Frontal cortex (tissue), 4 donors: Measurements from ENCODE around the gene REXO5. TPM values are rescaled to one million over a fixed set of nuclear protein-coding genes. Genes with fewer than 3 reads are reported as not detected.
"Not testable (repeated sequence)": the region's sequence is repeated elsewhere in the genome, so short reads cannot be mapped to it uniquely, and the experiment has no call there.

Experiments used
- DNase-seq, 2 donors: peaks; one replicate each; pipeline ENCODE4 v3.0.0; 2012; ENCODE audit warnings: low spot score in 2 of 2
- FAIRE-seq: peaks from 2 replicates; lab custom pipeline; 2012; peaks lifted over from hg19 to GRCh38; lab: Jason Lieb, UNC
- total RNA-seq: library from RNA; depleted of rRNA; stranded (reverse); fragments of >200 nt; gene quantifications from one replicate; pipeline ENCODE4 v1.2.3, GENCODE V29; 2014
- donor health status: control.
- donor health status: control.
- donor health status: control.

Gene REXO5, protein sequence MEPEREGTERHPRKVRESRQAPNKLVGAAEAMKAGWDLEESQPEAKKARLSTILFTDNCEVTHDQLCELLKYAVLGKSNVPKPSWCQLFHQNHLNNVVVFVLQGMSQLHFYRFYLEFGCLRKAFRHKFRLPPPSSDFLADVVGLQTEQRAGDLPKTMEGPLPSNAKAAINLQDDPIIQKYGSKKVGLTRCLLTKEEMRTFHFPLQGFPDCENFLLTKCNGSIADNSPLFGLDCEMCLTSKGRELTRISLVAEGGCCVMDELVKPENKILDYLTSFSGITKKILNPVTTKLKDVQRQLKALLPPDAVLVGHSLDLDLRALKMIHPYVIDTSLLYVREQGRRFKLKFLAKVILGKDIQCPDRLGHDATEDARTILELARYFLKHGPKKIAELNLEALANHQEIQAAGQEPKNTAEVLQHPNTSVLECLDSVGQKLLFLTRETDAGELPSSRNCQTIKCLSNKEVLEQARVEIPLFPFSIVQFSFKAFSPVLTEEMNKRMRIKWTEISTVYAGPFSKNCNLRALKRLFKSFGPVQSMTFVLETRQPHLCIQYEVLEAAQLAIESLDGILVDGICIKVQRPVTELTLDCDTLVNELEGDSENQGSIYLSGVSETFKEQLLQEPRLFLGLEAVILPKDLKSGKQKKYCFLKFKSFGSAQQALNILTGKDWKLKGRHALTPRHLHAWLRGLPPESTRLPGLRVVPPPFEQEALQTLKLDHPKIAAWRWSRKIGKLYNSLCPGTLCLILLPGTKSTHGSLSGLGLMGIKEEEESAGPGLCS
- total RNA-seq = 7.7 TPM

GRCh38 chr16:20806168-20807050 is at the start of gene REXO5, which contains the start of gene ERI2:
REXO5 (plus strand) TSS chr16:20806527; CDS start chr16:20806954, 427 bp downstream.
ERI2 (minus strand) TSS chr16:20806472; CDS start chr16:20806430, 42 bp downstream.
- DNase-seq = peak; percentile 76 to 90
- FAIRE-seq = no peak

DNA sequence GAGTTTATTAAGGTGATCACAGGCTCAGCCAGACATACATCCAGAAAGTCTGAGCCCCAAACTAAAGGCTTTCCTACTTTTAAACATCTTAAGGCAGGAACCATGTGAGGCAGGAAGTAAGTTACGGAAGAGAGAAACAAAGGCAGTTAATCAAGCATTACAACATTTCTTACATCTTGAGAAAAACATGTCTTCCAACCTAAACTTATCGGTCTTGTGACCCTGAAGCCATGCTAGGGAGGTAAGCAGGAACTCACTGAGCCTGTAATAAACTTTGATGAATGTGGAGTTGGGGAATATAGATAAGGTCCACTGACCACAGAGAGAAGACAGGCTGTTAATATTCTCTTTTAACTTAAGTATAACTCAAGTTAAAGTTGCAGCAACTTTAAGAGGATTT is 46.0 kb upstream of the REXO5 start:
- FAIRE-seq (no peak), DNase-seq (no peak)

- no peak for FAIRE-seq
- no peak for DNase-seq
These were observed 45.2 kb upstream of the REXO5 start for GRCh38 chr16:20761175-20761574.

- no peak for FAIRE-seq
- no peak for DNase-seq
These were observed 43.8 kb upstream of the REXO5 start for GRCh38 chr16:20762404-20763123.

DNA sequence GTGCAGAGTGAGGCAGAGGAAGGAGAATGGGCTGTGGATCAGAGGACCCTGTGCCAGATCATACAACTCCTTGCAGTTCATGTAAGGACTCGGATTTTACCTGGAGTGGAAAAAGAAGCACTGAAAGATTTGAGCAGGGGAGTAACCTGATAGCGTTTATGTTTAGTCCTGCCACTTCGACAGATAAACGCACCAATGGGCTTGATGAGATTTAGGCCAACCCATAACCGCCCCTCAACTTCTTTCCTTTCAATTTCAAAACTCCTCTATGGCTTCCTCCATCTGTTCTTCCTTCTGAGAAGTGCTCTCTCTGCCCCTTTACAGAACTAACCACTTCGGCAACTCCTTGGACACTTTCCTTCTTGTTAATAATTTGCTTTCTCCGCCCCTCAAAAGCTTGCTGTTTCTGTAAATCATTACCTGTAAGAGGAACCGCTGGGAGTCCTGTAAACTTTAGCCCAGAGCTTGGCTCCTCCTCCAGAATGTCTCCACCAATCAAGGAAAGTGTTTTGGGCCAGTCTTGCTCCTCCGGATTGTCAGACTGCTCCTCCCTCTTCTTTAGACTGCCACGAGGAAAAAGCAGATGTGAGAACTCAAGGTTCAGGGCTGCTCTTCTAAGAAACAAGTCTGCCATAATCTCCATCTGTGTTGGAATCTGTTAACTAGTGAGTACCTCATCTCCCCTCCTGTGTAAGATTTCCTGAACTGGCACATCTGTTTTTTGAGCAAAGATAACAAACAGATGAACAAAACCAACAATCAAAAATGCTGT is 42.7 kb upstream of the REXO5 start, which contains the start of gene ACSM3:
Gene ACSM3 (plus strand): TSS at position 554 of the 772 bp plus-strand sequence. CDS start 6,021 bp downstream, outside the sequence.
- no peak for FAIRE-seq
- peak in 1 of 2 donors; percentile 3 for DNase-seq

DNA sequence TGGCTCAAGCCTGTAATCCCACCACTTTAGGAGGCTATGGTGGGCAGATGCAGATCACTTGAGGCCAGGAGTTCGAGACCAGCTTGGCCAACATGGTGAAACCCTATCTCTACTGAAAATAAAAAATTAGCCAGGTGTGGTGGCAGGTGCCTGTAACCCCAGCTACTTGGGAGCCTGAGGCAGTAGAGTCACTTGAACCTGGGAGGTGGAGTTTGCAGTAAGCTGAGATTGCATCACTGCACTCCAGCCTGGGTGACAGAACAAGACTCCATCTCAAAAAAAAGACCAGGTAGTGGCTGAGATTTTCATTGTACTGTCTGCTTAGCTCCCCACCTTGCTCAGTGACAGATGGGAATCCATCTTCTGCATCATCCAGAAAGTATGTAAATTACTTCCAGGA is 41.9 kb upstream of the REXO5 start:
- not testable (repeated sequence) for FAIRE-seq, DNase-seq

DNA sequence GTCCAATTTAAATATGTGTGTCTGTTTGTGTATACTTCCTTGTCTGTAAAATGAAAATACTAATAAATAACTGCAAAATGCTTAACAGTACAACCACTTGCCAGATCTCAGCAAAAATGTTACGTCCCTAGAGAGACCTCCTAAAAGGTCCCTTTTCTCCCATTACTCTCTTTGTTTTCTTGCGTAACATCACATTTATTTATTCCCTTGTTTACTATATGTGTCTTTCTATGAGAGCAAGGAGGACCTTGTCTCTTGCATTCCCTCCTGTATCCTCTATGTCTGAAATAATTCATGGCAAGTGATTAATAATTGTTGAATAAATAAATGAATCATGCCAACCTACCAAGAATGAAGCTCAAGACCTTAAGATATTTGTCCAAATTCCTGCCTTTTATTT is 40.6 kb upstream of the REXO5 start:
- no peak for DNase-seq
- no peak for FAIRE-seq

DNA sequence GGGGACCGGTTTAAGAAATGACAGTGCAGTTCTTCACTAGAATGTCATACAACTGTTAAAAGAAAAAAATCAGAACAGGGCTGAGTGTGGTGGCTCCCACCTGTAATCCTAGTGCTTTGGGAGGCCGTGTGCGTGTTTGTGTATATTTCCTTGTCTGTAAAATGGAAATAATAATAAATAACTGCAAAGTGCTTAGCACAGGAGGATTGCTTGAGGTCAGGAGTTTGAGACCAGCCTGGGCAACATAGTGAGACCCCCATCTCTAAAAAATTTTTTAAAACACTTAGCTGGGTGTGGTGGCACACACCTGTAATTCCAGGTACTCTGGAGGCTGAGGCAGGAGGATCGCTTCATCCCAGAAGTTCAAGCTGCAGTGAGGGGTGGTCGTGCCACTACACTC is 40.0 kb upstream of the REXO5 start:
- no peak for DNase-seq
- FAIRE-seq = no peak

DNA sequence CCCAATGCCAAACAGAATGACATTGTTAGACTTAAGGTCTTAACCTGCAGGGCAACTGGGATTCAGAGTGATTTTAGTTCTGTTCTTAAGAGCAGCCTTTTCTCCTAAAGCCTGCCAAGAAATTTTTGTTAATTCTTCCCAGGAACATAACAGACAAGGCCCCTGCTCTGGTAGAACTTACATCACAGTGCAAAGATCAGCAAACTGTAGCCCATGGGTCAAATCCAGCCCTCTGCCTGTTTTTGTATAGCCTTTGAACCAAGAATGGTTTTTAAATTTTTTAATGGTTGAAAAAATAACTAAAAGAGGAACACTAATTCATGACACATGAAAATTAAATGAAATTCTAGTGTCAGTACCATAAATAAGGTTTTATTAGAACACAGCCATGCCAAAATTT is 38.8 kb upstream of the REXO5 start:
- DNase-seq (no peak), FAIRE-seq (no peak)

DNA sequence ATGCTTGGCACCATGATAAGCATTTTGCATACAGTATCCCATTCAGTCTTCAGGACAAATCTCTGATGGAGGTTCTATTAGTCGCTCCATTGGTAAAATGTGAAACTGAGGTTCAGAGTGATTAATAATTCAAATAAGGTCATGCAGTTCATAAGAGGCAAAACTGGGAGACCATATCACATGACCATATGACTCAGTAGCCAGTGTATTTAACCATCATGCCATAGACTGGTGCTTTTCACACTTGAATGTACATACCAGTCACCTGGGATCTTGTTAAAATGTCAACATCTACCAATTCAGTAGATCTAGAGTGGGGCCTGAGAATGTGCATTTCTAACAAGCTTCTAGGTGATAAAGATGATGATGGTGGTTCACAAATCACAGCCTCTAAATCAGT is 38.2 kb upstream of the REXO5 start:
- no peak for DNase-seq
- FAIRE-seq = no peak

DNA sequence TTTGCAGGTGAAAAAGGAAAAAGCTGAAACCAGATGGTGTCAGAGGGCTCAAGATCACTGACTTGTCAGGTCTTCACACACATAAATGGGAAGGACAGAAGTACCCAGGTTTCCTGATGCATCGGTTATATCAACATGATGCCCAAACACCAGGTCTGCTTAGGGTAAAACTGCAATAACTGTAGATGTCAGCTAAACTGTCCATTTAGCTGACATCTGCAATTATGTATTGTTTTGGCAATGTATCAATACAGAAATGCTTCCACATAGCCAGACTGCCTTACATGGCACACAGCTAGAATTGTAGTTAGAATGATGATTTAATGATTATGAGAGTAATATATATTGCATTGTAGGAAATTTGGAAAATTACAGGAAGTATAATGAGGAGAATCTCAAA is 37.5 kb upstream of the REXO5 start:
- no peak for DNase-seq
- FAIRE-seq = no peak

GRCh38 chr16:20773679-20774078 is 32.6 kb upstream of the REXO5 start:
- no peak for DNase-seq
- no peak for FAIRE-seq

DNA sequence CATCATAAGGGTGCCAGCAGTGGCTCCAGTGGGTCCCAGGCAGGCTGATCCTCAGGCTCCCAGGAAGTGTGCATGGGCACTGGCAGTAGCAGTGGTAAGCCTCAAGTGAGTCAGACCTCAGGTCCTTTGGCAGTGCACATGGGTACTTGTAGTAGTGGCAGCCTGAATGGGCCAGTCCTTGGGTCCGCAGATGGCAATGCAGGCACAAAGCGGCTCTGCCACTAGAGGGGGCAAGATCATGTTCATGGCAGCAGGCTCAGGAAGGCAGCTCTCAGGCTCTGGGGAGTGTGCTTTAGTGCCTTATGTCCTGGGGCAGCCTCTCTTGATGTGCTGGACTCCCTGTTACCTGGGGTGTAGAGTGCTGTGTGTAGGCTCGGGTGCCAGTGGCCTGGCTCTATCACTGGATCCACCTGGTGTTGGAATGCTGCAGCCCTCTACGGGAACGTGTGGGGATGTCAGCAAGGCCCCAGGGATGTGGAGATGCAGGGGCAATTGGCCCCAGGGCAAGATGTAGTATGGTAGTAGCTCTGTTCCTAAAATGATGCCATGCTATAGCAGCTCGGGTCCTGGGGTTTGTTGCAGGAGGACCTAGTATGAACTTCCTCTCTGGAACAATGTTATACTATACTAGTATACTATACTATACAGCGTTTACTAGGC is 31.5 kb upstream of the REXO5 start:
- no peak for FAIRE-seq
- peak in 1 of 2 donors; percentile 4 for DNase-seq

DNA sequence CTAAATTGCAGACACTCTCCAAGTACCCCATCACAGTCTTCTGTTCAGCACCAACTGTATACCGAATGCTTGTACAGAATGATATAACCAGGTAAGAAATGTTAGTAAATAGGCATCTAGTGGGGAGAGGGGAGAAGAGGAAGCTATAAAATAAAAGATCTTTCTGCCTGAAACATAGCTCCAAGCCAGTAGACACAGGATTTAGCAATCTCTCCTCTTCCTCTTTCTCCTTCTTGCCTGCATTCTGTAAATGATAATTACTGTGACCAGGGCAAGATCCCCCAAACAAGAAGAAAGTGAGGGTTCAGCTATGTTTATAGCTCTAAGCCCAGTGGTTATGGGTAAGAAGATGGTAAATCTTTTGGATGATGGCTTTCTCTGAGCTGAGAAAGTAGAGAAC is 24.6 kb upstream of the REXO5 start:
- DNase-seq = no peak
- FAIRE-seq = no peak

- no peak for FAIRE-seq
- no peak for DNase-seq
These were observed 23.9 kb upstream of the REXO5 start for GRCh38 chr16:20782470-20782869.

- DNase-seq (no peak), FAIRE-seq (no peak)
These were observed 22.1 kb upstream of the REXO5 start for GRCh38 chr16:20784204-20784603.

GRCh38 chr16:20789130-20789529 is 17.2 kb upstream of the REXO5 start:
- FAIRE-seq = no peak

More at GRCh38 chr16:20789130-20789529, 17.2 kb upstream of the REXO5 start:
- no peak for DNase-seq
